Epithelial cell of prostate (primary cell): ENCODE measurements around the gene HPCAL1.

ENCODE experiments used
- DNase-seq: peaks from one replicate; pipeline ENCODE4 v3.0.0-alpha.2; 2011; ENCODE audit warnings: low read depth, low spot score
- H3K27ac ChIP-seq: fragments of 450-650 bp; 2 replicates; pipeline ENCODE4 v1.5.1; 2017; ENCODE audit warnings: mild to moderate bottlenecking

Gene HPCAL1

DNA sequence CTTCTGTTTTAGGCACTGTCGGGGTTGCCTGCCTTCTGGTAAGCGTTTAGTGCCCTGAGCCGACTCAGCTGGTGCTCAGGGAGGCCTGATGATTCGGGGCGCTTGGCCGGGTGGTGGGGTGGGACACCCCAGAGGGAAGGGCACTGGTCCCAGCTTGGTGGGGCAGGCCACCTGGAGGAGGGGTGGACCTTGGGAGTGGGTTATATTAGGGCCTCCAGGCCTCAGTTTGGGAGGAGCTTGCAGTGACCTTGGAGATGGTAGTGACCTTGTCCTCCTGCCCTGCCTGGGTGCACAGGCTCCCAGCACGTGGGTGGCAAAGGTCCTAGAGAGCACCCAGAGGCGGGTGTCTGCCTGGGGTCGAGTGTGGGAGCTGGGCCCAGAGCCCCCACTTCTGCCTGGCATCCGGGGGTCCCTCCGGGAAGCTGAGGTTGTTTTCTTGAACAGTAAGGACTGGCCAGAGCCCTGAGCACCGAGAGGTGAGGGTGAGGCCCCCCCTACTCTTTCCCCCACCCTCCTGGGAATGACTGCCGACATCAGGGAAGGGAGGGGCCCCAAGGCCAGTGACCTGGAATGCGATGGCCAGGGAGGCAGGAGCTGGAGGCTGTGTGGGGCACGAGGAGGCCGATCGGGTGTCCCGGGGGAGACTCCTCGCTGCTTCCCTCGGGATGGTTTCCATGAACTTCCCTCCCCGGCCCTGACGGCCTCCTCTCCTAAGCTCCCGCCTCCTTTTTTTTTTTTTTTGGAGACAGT lies 61.3 kb downstream of the HPCAL1 start:
- no peak overlapping the region for H3K27ac ChIP-seq
- DNase-seq, result no peak

GRCh38 chr2:10365412-10365811 lies 62.7 kb downstream of the HPCAL1 start:
- no peak overlapping the region for H3K27ac ChIP-seq
- DNase-seq, result no peak

DNA sequence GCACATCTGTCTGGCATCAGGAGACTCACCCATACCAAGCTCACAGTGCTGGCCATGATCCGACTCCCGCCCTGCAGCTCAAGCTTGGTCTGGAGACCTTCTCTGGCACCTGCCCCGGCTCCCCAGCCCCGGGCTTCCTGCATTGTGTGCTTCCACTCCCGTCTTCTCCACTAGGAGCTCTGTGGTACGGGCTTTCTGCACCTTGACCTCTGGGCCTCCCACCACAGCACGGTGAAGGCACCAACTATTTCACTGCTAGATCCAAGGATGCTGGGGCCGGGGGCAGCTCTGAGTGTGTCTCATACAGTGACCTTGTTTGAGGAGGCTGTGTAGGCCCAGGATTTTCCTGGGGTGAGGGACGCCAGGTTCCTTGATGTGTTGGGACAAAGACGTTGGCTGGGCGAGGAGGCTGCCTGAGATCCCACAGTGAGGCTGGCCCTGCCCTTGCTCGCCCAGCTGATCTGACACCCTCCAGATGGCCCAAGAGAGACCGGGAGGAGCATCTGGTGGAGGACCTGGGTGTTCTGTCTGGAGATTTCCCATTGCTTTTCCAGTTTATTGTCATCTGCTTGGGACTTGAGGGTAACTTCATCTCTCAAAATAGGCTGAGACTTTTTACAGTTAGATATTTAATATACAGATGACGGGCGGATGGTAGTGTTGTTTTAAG lies 64.0 kb downstream of the HPCAL1 start:
- H3K27ac ChIP-seq, result no peak overlapping the region
- DNase-seq, result no peak

DNA sequence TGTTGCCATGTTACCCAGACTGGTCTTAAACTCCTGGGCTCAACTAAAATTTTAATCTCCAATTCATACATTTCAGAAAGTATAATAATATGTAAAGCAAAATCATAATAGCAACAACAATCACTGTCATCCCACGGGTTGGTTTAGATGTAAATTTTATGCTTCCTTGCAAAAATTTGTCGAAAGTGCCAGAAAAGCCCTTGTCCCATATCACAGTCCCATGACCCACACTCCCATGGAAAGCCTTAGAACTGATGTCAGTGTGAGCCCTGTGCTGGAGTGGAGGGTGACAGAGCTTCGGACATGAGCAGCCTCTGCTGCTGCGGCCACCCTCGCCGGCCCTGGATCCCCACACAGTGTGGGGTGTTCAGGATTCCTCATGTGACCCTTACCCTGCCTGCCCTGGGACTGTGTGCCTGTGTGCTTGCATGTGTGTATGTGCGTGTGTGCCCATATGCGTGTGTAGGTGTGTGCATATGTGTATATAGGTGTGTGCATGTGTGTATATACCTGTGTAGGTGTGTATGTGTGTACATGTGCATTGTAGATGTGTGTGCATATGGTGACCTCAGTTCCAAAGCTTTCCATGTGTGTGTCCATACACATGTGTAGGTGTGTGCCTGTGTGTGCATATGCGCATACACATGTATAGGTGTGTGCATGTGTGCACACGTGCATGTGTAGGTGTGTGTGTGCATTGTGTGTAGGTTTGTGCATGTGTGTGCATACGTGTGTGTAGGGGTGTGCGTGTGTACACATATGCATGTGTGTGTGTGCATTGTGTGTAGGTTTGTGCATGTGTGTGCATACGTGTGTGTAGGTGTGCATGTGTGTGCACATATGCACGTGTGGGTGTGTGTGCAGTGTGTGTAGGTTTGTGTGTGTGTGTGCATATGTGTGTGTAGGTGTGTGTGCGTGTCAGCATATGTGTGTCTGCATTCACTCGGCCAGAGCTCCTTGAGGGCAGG lies 65.1 kb downstream of the HPCAL1 start:
- DNase-seq, result no peak

DNA sequence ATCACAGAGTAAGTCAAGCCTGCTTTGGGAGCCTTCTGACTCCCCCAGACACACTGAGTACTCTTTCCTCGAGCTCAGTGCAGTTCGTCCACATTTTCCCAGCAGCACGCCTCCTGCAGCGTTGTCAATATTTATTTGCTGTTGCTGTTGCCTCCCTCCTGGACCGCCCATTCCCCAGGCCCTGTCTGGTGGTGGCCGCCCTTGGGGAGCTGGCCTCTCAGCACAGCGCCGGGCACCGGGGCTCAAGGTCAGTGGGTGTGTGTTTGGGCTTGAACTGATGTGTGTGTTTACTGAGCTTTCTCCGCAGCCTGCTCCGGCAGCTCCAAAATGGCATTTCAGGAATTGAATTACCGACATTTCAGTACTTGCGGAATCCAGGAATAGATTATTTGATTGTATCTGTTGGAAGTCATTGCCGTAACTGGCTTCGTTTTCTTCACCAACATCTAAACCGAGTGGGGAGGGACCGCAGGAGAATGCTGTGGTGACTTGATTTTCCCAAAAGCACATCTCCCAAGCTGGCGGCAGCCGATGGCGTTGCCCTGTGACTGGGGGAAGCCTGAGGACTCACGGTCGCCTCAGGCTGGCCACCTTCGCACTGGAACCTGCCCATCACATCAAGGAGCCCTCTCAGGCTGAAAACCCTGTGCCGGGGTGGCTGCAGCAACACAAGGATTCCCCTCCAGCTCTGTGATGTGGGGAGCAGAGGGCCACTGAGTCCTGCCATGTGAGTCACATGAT lies 66.0 kb downstream of the HPCAL1 start:
- DNase-seq, result no peak
- no peak overlapping the region for H3K27ac ChIP-seq

More for the DNA sequence above, 65.1 kb downstream of the HPCAL1 start:
- H3K27ac ChIP-seq, result no peak overlapping the region

DNA sequence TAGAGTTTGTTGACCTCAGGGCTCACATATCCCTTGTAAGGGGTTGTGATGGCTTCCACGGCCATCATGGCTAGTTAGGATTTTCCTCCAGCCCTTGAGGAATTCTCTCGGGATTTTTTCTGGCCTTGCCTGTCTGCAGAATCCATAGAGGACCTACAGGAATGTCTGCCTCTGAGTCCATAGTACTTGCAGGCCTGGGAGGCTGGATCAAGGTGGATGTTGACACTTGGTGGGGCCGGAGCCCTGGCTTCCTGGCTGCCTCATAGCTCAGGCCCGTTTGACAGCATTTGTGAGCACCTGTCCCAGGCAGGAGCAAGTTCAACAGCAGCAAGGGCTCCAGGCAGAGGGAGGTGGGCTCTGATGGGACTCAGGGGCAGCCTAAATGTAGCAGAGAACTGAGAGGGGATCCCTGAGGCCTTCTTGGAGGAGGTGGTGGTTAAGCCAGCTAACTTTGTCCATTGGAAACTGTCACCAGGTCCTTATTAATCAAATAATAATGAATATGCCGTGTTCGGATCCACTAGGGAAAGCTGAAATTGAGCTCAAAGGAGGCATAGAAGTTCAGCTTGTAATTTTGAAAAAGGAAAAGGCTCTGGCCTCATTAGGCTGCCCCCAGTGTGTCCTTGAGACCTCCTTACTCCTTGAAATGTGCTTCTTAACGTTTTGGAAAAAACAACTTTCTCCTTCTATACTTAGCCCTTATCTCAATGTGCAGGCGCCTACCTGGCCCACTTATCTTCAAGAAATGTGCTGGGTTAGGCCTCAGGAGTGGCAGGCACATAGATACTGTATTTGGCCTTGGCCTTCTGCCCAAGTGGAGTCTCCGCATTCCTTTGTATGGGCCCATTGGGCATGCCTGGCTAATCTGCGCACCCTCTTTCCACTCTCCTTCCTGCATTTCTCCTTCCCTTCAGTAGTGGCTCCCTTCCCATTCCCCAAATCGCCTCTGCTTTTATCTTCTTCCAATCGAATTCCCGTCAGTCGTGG lies 66.9 kb downstream of the HPCAL1 start:
- DNase-seq, result no peak
- H3K27ac ChIP-seq, result no peak overlapping the region

DNA sequence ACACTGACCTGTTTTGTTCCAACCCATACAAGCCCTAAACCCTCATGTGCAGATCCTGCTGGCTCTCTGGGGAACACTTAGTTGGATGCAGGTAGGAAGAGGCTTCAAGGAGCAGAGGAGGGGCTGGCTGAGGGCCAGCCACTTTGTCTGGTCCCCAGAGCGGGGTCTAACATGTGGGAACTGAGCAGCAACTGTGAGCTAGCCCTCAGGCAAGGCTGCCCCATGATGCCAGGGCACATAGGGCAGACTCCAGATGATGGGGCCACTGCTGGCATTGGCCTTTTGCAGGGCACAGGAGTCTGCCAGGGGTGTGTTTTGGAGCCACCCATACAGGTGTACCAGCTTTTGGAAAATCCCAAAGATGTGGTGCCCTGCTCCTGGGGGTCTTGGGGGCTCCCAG lies 67.7 kb downstream of the HPCAL1 start:
- H3K27ac ChIP-seq, result no peak overlapping the region
- DNase-seq, result no peak

DNA sequence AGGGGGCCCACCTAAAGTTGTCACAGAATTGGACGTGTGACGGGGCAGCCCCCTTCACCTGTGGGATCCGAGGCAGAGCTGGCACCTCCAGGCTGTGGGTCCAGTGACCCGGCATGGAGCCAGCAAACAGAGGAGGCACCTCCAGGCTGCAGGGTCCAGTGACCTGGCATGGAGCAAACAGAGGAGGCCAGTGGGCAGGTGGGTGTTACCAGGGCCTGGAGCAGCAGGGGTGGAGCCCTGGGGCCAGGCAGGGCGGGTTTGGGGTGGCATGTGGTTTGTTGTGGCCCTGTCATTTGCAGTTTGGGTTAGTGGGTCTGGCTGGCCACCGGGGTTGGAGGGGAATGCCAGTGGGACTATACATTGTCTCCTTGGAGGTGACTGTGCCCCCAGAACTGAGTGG lies 68.2 kb downstream of the HPCAL1 start:
- DNase-seq, result no peak
- no peak overlapping the region for H3K27ac ChIP-seq

- no peak for DNase-seq
- H3K27ac ChIP-seq, result no peak overlapping the region
Observed at GRCh38 chr2:10371441-10372196, 68.9 kb downstream of the HPCAL1 start.

- no peak overlapping the region for H3K27ac ChIP-seq
- DNase-seq, result no peak
Observed at GRCh38 chr2:10372203-10372861, 69.6 kb downstream of the HPCAL1 start.

DNA sequence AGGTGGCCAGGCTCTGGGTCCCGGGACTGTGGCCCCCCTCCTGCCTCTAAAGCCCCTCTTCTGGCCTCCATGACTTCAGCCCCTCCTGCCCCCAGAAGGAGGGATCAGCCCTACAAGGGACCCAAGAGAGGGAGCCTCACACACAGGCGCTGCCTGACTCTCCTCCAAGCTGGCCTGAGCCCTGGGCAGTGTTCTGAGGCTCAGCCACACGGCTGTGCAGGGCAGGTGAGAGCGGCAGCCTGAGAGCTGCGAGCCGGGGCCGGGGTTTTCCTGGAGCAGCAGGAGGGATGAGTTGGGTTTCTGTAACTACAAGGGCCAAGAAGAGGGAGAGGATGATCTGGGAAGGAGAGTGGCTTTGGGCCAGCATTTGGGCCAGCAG lies 70.1 kb downstream of the HPCAL1 start:
- no peak for DNase-seq
- no peak overlapping the region for H3K27ac ChIP-seq

DNA sequence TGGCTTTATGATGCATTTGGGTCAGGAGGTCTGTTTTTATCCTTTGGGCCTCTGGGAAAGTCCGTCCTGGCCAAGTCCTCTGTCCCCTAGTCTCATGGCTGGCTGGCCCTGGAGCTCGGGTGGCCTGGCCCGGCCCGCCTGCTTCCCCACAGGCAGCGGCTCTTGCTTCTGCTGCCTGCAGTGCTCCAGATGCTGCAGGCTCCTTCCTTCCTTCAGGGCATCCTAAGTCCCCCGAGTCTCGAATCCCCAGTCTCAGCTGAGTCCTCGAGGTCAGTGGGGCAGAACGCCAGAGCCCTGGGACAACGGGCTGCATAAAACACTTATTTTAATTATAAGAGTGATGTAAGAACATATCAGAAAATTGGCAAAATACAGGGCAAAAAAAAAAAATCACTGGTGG lies 71.2 kb downstream of the HPCAL1 start:
- no peak overlapping the region for H3K27ac ChIP-seq

GRCh38 chr2:10374362-10374943 lies 71.7 kb downstream of the HPCAL1 start:
- H3K27ac ChIP-seq, result no peak overlapping the region
- DNase-seq, result no peak

More for the DNA sequence above, 71.2 kb downstream of the HPCAL1 start:
- DNase-seq, result no peak

GRCh38 chr2:10375570-10376281 lies 73.0 kb downstream of the HPCAL1 start:
- H3K27ac ChIP-seq, result no peak overlapping the region
- DNase-seq, result no peak

DNA sequence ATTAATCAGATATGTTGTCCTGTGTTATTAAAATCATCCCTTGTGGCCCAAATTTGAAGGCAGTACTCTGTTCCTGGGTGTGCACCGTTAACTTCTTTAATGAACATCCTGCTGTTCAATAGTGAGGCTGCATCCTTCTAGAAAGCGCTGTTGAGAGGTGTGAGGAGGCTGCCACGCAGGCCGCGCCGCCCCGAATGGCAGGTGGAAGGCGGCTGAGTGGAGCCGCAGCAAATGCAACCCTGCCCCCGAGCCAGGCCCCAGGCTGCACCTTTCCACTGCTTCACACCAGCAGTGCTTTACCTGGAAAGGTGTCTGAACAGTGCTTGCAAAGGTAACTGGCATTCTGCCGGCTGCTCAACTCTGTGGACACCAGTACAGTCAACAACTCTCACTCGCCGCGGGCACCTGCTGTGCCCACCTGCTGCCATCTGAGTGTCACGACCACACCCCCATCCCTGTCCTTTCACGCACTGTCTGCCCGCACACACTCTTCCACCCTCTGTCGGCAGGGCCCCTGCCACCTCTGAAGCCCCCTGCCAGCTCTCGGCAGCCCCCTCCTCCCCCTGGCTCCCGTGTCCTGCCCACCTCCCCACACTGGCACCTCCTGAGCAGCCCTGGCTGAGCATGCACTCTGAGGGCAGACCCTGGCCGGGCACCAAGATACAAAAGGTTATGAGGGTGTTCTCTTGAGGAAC lies 74.5 kb downstream of the HPCAL1 start:
- no peak overlapping the region for H3K27ac ChIP-seq
- DNase-seq, result no peak

DNA sequence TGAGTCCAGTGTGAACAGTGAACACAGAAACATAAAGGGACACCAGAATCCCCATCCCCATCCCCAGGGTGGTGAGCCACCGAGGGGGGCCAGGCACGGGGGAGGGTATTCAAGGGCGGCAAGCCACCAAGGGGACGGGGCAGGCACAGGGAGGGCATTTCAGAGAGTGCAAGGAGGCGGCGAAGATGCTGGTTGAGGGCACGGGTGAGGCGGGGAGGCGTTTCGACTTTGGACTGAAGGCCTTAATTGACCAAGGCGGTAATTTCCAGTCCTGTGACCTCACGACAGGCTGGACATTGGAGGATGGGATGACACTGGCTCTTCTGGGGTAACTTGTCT lies 75.0 kb downstream of the HPCAL1 start:
- no peak for DNase-seq
- H3K27ac ChIP-seq, result no peak overlapping the region
